ENCODE data around the gene MZF1. TPM values are rescaled to one million over a fixed set of nuclear protein-coding genes. Genes with fewer than 3 reads are reported as not detected.
A peak's percentile ranks its signal among the peaks of the same experiment; 100 is the strongest.

MZF1 gene
- total and polyA plus RNA-seq, 2 experiments from 2014 or later = 9.0 to 20.8 TPM

GRCh38 chr19:58513694-58514563 is 59.2 kb downstream of the MZF1 start:
- 35 to 41% methylated on average over 56 to 66 of the region's 66 CpGs for WGBS, 2 experiments (ENCODE audit: low coverage in 1 of 2, low lambda C conversion rate in 2 of 2, missing lambda C conversion rate in 2 of 2)
- TF ChIP-seq EZH2 (IDR thresholded peaks at IDR 0.05; ENCODE audit: insufficient read depth, poor library complexity, severe bottlenecking) = no peak
- no peak for TF ChIP-seq EZH2phosphoT487 (IDR thresholded peaks at IDR 0.05; ENCODE audit: insufficient read depth, low read depth)
- no peak overlapping the region for H3K4me2 ChIP-seq (ENCODE audit: unreplicated experiment)
- H3K79me2 ChIP-seq (ENCODE audit: insufficient read depth) = peaks cover 45% of the 10 kb centered on the region
- H3F3A ChIP-seq (ENCODE audit: insufficient read depth) = peaks cover 10% of the 10 kb centered on the region; the same call in 1 of the 2 replicates
- H3K27ac ChIP-seq = no peak overlapping the region
- H2AFZ ChIP-seq = no peak overlapping the region
- H3K36me3 ChIP-seq (ENCODE audit: low read depth) = peaks cover 5% of the 10 kb centered on the region; the same call in 1 of the 2 replicates
- in situ Hi-C loops (cut with MboI) = no loop called here
- H3K4me3 ChIP-seq = no peak overlapping the region; the same call in 1 of the 2 replicates
- H4K20me1 ChIP-seq (ENCODE audit: insufficient read depth) = no peaks in the 10 kb centered on the region
- no peaks in the 10 kb centered on the region for H3K9me2 ChIP-seq (ENCODE audit: insufficient read depth)
- H3K27me3 ChIP-seq (replicated peaks; ENCODE audit: insufficient read depth) = no peaks in the 10 kb centered on the region
- peak; percentile 85 for DNase-seq
- H3K4me1 ChIP-seq (ENCODE audit: insufficient read depth) = peaks cover 7% of the 10 kb centered on the region
- H3K9me3 ChIP-seq (ENCODE audit: low read depth) = no peaks in the 10 kb centered on the region
- peak overlapping the region; percentile 38 for H3K9ac ChIP-seq

- Histone ChIP-seq H3K9ac (peak overlapping the region; percentile 32; the same call in 1 of the 2 replicates), H3K27me3 (replicated peaks; ENCODE audit: insufficient read depth) (no peaks in the 10 kb centered on the region), H3K36me3 (ENCODE audit: low read depth) (peaks cover 5% of the 10 kb centered on the region; the same call in 1 of the 2 replicates), H3K4me2 (ENCODE audit: unreplicated experiment) (no peak overlapping the region), H3K4me1 (ENCODE audit: insufficient read depth) (peaks cover 4% of the 10 kb centered on the region), H3K27ac (no peak overlapping the region), H3K9me2 (ENCODE audit: insufficient read depth) (no peaks in the 10 kb centered on the region), H3K4me3 (no peak overlapping the region), H3K9me3 (ENCODE audit: low read depth) (no peaks in the 10 kb centered on the region), H3F3A (ENCODE audit: insufficient read depth) (0 out of 2 replicates have a peak, but pooled peaks cover 3% of the 10 kb centered on the region), H4K20me1 (ENCODE audit: insufficient read depth) (no peaks in the 10 kb centered on the region), H2AFZ (no peak overlapping the region), H3K79me2 (ENCODE audit: insufficient read depth) (peaks cover 39% of the 10 kb centered on the region)
- in situ Hi-C loops (cut with MboI) = no loop called here
- 77 to 81% methylated on average over 10 of the region's 10 CpGs for WGBS, 2 experiments (ENCODE audit: low coverage in 1 of 2, low lambda C conversion rate in 2 of 2, missing lambda C conversion rate in 2 of 2)
- no peak for DNase-seq
- TF ChIP-seq EZH2 (IDR thresholded peaks at IDR 0.05; ENCODE audit: insufficient read depth, poor library complexity, severe bottlenecking) (no peak), EZH2phosphoT487 (IDR thresholded peaks at IDR 0.05; ENCODE audit: insufficient read depth, low read depth) (no peak)
Measured at GRCh38 chr19:58513213-58513693, 59.9 kb downstream of the MZF1 start.

Small RNA genes lying within 50 kb of the gene (microRNA-seq; reads per million reads assigned to microRNA genes)
- not detected for gene MIR6807 (ENCODE audit: borderline number of aligned reads)

Small RNA genes lying within 50 kb of the gene (small RNA-seq; reads per million reads assigned to genes)
- gene MIR6807 (ENCODE audit: low read depth, low replicate concordance) = not detected
- gene RN7SL525P (ENCODE audit: low read depth, low replicate concordance) = not detected

Other genes starting within 250 kb of the MZF1 start
- 1.8 and 3.4 TPM in 2 replicates for gene ZSCAN22, start 246.3 kb downstream of the MZF1 start, total RNA-seq (2014; rRNA removed; shearing (Covaris generic))
- 1.5 and 2.1 TPM in 2 replicates for gene ZSCAN22, start 246.3 kb downstream of the MZF1 start, polyA plus RNA-seq (2016; fragmentation: Nextera tagmentation; extraction: Ambion mirVana)
- gene A1BG, start 219.8 kb downstream of the MZF1 start, total RNA-seq (2014; rRNA removed; shearing (Covaris generic)) = 22.0 and 63.7 TPM in 2 replicates
- 31.3 and 34.3 TPM in 2 replicates for gene A1BG, start 219.8 kb downstream of the MZF1 start, polyA plus RNA-seq (2016; fragmentation: Nextera tagmentation; extraction: Ambion mirVana)
- 0.38 and 0.97 TPM in 2 replicates for gene ZNF497, start 210.6 kb downstream of the MZF1 start, total RNA-seq (2014; rRNA removed; shearing (Covaris generic))
- 0.65 and 0.72 TPM in 2 replicates for gene ZNF497, start 210.6 kb downstream of the MZF1 start, polyA plus RNA-seq (2016; fragmentation: Nextera tagmentation; extraction: Ambion mirVana)
- 2.5 and 5.3 TPM in 2 replicates for gene ZNF837, start 192.3 kb downstream of the MZF1 start, total RNA-seq (2014; rRNA removed; shearing (Covaris generic))
- 1.4 and 2.2 TPM in 2 replicates for gene ZNF837, start 192.3 kb downstream of the MZF1 start, polyA plus RNA-seq (2016; fragmentation: Nextera tagmentation; extraction: Ambion mirVana)
- gene RPS5, start 186.1 kb downstream of the MZF1 start, total RNA-seq (2014; rRNA removed; shearing (Covaris generic)) = 1,366 and 1,425 TPM in 2 replicates
- 561 and 565 TPM in 2 replicates for gene RPS5, start 186.1 kb downstream of the MZF1 start, polyA plus RNA-seq (2016; fragmentation: Nextera tagmentation; extraction: Ambion mirVana)
- not detected in 2 replicates for gene RNF225, start 177.7 kb downstream of the MZF1 start, total RNA-seq (2014; rRNA removed; shearing (Covaris generic))
- not detected in 2 replicates for gene RNF225, start 177.7 kb downstream of the MZF1 start, polyA plus RNA-seq (2016; fragmentation: Nextera tagmentation; extraction: Ambion mirVana)
- 8.5 and 14.6 TPM in 2 replicates for gene ZNF584, start 164.7 kb downstream of the MZF1 start, total RNA-seq (2014; rRNA removed; shearing (Covaris generic))
- 12.7 and 14.0 TPM in 2 replicates for gene ZNF584, start 164.7 kb downstream of the MZF1 start, polyA plus RNA-seq (2016; fragmentation: Nextera tagmentation; extraction: Ambion mirVana)
- gene ZNF132, start 133.2 kb downstream of the MZF1 start, total RNA-seq (2014; rRNA removed; shearing (Covaris generic)) = 6.1 and 6.7 TPM in 2 replicates
- gene ZNF132, start 133.2 kb downstream of the MZF1 start, polyA plus RNA-seq (2016; fragmentation: Nextera tagmentation; extraction: Ambion mirVana) = 4.5 and 5.8 TPM in 2 replicates
- 10.5 TPM in 2 replicates for gene ZNF324B, start 121.7 kb downstream of the MZF1 start, total RNA-seq (2014; rRNA removed; shearing (Covaris generic))
- 2.1 and 3.0 TPM in 2 replicates for gene ZNF324B, start 121.7 kb downstream of the MZF1 start, polyA plus RNA-seq (2016; fragmentation: Nextera tagmentation; extraction: Ambion mirVana)
- 16.3 and 19.1 TPM in 2 replicates for gene ZNF324, start 106.3 kb downstream of the MZF1 start, total RNA-seq (2014; rRNA removed; shearing (Covaris generic))
- gene ZNF324, start 106.3 kb downstream of the MZF1 start, polyA plus RNA-seq (2016; fragmentation: Nextera tagmentation; extraction: Ambion mirVana) = 5.5 and 6.3 TPM in 2 replicates
- gene ZNF446, start 97.0 kb downstream of the MZF1 start, total RNA-seq (2014; rRNA removed; shearing (Covaris generic)) = 17.8 and 18.0 TPM in 2 replicates
- gene ZNF446, start 97.0 kb downstream of the MZF1 start, polyA plus RNA-seq (2016; fragmentation: Nextera tagmentation; extraction: Ambion mirVana) = 5.8 and 6.4 TPM in 2 replicates
- gene SLC27A5, start 61.3 kb downstream of the MZF1 start, total RNA-seq (2014; rRNA removed; shearing (Covaris generic)) = 0.63 and 3.6 TPM in 2 replicates
- gene SLC27A5, start 61.3 kb downstream of the MZF1 start, polyA plus RNA-seq (2016; fragmentation: Nextera tagmentation; extraction: Ambion mirVana) = 5.1 and 6.3 TPM in 2 replicates
- gene ZBTB45, start 53.5 kb downstream of the MZF1 start, total RNA-seq (2014; rRNA removed; shearing (Covaris generic)) = 5.9 and 9.0 TPM in 2 replicates
- 16.0 and 17.9 TPM in 2 replicates for gene ZBTB45, start 53.5 kb downstream of the MZF1 start, polyA plus RNA-seq (2016; fragmentation: Nextera tagmentation; extraction: Ambion mirVana)
- gene TRIM28, start 29.3 kb downstream of the MZF1 start, total RNA-seq (2014; rRNA removed; shearing (Covaris generic)) = 263 and 319 TPM in 2 replicates
- gene TRIM28, start 29.3 kb downstream of the MZF1 start, polyA plus RNA-seq (2016; fragmentation: Nextera tagmentation; extraction: Ambion mirVana) = 61.5 and 62.0 TPM in 2 replicates
- gene CHMP2A, start 18.2 kb downstream of the MZF1 start, total RNA-seq (2014; rRNA removed; shearing (Covaris generic)) = 88.6 and 89.2 TPM in 2 replicates
- 186 and 193 TPM in 2 replicates for gene CHMP2A, start 18.2 kb downstream of the MZF1 start, polyA plus RNA-seq (2016; fragmentation: Nextera tagmentation; extraction: Ambion mirVana)
- gene UBE2M, start 14.7 kb downstream of the MZF1 start, total RNA-seq (2014; rRNA removed; shearing (Covaris generic)) = 60.3 and 60.4 TPM in 2 replicates
- 8.7 and 13.9 TPM in 2 replicates for gene UBE2M, start 14.7 kb downstream of the MZF1 start, polyA plus RNA-seq (2016; fragmentation: Nextera tagmentation; extraction: Ambion mirVana)

All from GM23248 (cell line).